Type B pancreatic cell (in vitro differentiated cells): Measurements from ENCODE around the gene PRRX1. TPM values are rescaled to one million over a fixed set of nuclear protein-coding genes. Genes with fewer than 3 reads are reported as not detected.

ENCODE experiments used
- DNase-seq: peaks from one replicate; pipeline ENCODE4 v3.0.0; 2021; ENCODE audit warnings: mixed read lengths; ENCODE audit not compliant: unreplicated experiment; ENCODE audit errors: extremely low spot score
- H3K27ac Mint-ChIP-seq: 2 replicates; pipeline ENCODE4 v1.8.0; 2021; ENCODE audit warnings: mild to moderate bottlenecking, mixed read lengths
- H3K27me3 Mint-ChIP-seq: 2 replicates; pipeline ENCODE4 v1.8.0; 2021; ENCODE audit warnings: mixed read lengths
- H3K36me3 Mint-ChIP-seq: 2 replicates; pipeline ENCODE4 v1.8.0; 2021; ENCODE audit warnings: mixed read lengths
- H3K4me1 Mint-ChIP-seq: one replicate; pipeline ENCODE4 v1.8.0; 2021; ENCODE audit warnings: mixed read lengths; ENCODE audit not compliant: unreplicated experiment
- H3K4me3 Mint-ChIP-seq: 2 replicates; pipeline ENCODE4 v1.8.0; 2021; ENCODE audit warnings: mild to moderate bottlenecking, mixed read lengths
- H3K9me3 Mint-ChIP-seq: 2 replicates; pipeline ENCODE4 v1.8.0; 2021; ENCODE audit warnings: mixed read lengths
- CTCF ChIP-seq: fragments of 200-600 bp; sonication (generic); conservative IDR thresholded peaks from 2 replicates; pipeline ENCODE4 v1.5.0; 2021; ENCODE audit warnings: antibody characterized with exemption, mild to moderate bottlenecking
- total RNA-seq: library from RNA; stranded (reverse); gene quantifications from 2 replicates; pipeline ENCODE4 v1.2.1, GENCODE V29; 2021; ENCODE audit warnings: low replicate concordance

Gene PRRX1
- total RNA-seq, 1 donor from 2014 or later = 142 TPM

- H3K4me3 Mint-ChIP-seq = peak overlapping the region; percentile 90
- peaks cover 99% of the 10 kb centered on the region for H3K27me3 Mint-ChIP-seq
- H3K9me3 Mint-ChIP-seq = no peaks in the 10 kb centered on the region
- peaks cover 48% of the 10 kb centered on the region for H3K36me3 Mint-ChIP-seq
- TF ChIP-seq CTCF = no peak
- peak overlapping the region; percentile 79 for H3K27ac Mint-ChIP-seq
- H3K4me1 Mint-ChIP-seq = peaks cover 49% of the 10 kb centered on the region
- no peak for DNase-seq
Observed at GRCh38 chr1:170668209-170669106, 4.5 kb downstream of the PRRX1 start.

- H3K9me3 Mint-ChIP-seq = no peaks in the 10 kb centered on the region
- H3K27ac Mint-ChIP-seq = peak overlapping the region; percentile 79
- peak overlapping the region; percentile 90 for H3K4me3 Mint-ChIP-seq
- DNase-seq = no peak
- peaks cover 54% of the 10 kb centered on the region for H3K36me3 Mint-ChIP-seq
- H3K27me3 Mint-ChIP-seq = peaks cover 99% of the 10 kb centered on the region
- peaks cover 55% of the 10 kb centered on the region for H3K4me1 Mint-ChIP-seq
- no peak for TF ChIP-seq CTCF
Observed at GRCh38 chr1:170669107-170669445, 5.1 kb downstream of the PRRX1 start.

GRCh38 chr1:170669586-170670530, 5.9 kb downstream of the PRRX1 start:
- Mint-ChIP-seq H3K4me3 (peak overlapping the region; percentile 90), H3K9me3 (no peaks in the 10 kb centered on the region), H3K27ac (peak overlapping the region; percentile 79), H3K36me3 (peaks cover 56% of the 10 kb centered on the region), H3K27me3 (peaks cover 95% of the 10 kb centered on the region), H3K4me1 (peaks cover 58% of the 10 kb centered on the region)
- no peak for TF ChIP-seq CTCF
- DNase-seq = no peak

- no peak for DNase-seq
Observed at GRCh38 chr1:170670802-170671628, 7.1 kb downstream of the PRRX1 start.

More at GRCh38 chr1:170670802-170671628, 7.1 kb downstream of the PRRX1 start:
- peak overlapping the region; percentile 90 for H3K4me3 Mint-ChIP-seq
- H3K27me3 Mint-ChIP-seq = peaks cover 84% of the 10 kb centered on the region
- peak overlapping the region; percentile 25 for H3K27ac Mint-ChIP-seq
- peak; percentile 91 for TF ChIP-seq CTCF
- peaks cover 58% of the 10 kb centered on the region for H3K4me1 Mint-ChIP-seq
- H3K9me3 Mint-ChIP-seq = no peaks in the 10 kb centered on the region
- peaks cover 47% of the 10 kb centered on the region for H3K36me3 Mint-ChIP-seq
